Transverse colon (tissue), 4 donors: ENCODE data around the gene GSTA4.
"Not testable (repeated sequence)": the region's sequence is repeated elsewhere in the genome, so short reads cannot be mapped to it uniquely, and the experiment has no call there.

Experiments used
- EP300 ChIP-seq: sonication (generic); formaldehyde crosslinking; IDR thresholded peaks from one replicate; pipeline ENCODE4 v1.6.1; 2017; ENCODE audit warnings: antibody characterized with exemption, low read depth
- POLR2A ChIP-seq: fragments of 450-650 bp; IDR thresholded peaks from one replicate; pipeline ENCODE4 v1.6.1; 2016; ENCODE audit warnings: antibody characterized with exemption, mild to moderate bottlenecking, moderate library complexity
- POLR2AphosphoS5 ChIP-seq, 3 donors: sonication (generic); formaldehyde crosslinking; IDR thresholded peaks; one replicate each; pipeline ENCODE4 v1.6.1; 2016; ENCODE audit warnings: antibody characterized with exemption in 3 of 3
- TF ChIP-seq, protein P1 (sequence below), 5 experiments: fragments of 200-600 bp in 3 of 5; fragments of 450-650 bp in 2 of 5; sonication (generic) in 3 of 5; IDR thresholded peaks; 1 replicate in 2 of 5; 2 replicates in 3 of 5; pipeline ENCODE4 v1.5.1; 2016 to 2017; ENCODE audit warnings: antibody characterized with exemption in 5 of 5, inconsistent platforms in 3 of 5, mild to moderate bottlenecking in 2 of 5, moderate library complexity in 1 of 5

DNA sequence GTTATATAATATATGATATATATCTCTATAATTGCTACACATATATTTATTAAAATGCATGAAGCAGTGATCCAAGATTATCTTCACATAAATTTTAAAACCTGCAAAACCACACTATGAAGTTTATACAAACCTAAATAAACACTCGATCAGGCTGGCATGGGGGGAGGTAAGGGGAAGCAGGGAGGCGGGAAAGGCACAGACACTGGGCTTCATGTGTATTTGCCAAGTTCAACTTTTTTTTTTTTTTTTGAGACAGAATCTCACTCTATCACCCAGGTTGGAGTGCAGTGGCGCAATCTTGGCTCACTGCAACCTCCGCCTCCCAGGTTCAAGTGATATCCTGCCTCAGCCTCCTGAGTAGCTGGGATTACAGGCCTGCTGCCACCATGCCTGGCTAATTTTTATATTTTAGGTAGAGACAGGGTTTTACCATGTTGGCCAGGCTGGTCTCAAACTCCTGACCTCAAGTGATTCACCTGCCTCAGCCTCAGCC, 13.2 kb upstream of the GSTA4 start:
- TF ChIP-seq, protein P1, sequence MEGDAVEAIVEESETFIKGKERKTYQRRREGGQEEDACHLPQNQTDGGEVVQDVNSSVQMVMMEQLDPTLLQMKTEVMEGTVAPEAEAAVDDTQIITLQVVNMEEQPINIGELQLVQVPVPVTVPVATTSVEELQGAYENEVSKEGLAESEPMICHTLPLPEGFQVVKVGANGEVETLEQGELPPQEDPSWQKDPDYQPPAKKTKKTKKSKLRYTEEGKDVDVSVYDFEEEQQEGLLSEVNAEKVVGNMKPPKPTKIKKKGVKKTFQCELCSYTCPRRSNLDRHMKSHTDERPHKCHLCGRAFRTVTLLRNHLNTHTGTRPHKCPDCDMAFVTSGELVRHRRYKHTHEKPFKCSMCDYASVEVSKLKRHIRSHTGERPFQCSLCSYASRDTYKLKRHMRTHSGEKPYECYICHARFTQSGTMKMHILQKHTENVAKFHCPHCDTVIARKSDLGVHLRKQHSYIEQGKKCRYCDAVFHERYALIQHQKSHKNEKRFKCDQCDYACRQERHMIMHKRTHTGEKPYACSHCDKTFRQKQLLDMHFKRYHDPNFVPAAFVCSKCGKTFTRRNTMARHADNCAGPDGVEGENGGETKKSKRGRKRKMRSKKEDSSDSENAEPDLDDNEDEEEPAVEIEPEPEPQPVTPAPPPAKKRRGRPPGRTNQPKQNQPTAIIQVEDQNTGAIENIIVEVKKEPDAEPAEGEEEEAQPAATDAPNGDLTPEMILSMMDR (IDR thresholded peaks at IDR 0.05), result not testable (repeated sequence)
- not testable (repeated sequence) for TF ChIP-seq POLR2A; POLR2AphosphoS5 (IDR thresholded peaks at IDR 0.05); EP300
